ENCODE data around the gene CD27. TPM values are rescaled to one million over a fixed set of nuclear protein-coding genes. Genes with fewer than 3 reads are reported as not detected.

The CD27 gene
- total RNA-seq, 1 donor from 2014 or later: not detected

GRCh38 chr12:6458281-6459003 lies 13.7 kb downstream of the CD27 start:
- H3K36me3 ChIP-seq: no peaks in the 10 kb centered on the region

DNA sequence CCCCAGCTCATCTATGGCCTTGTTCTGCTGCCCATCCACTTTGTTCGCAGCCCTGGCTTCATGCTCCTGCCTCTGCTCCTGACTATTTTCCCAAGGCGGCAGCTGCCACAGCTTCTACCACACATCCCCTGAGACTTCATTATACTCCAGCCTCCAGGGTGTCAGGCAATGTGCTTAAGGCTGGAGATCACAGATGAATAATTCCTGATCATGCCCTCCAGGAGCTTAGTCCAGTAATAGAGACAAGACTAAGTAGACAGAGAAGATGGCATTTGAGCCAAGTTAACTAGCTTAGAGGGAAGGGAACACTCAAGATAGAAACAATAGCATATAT lies 14.2 kb downstream of the CD27 start:
- Histone ChIP-seq H3K79me2 (ENCODE audit: low read depth) (no peaks in the 10 kb centered on the region), H4K20me1 (ENCODE audit: low read depth) (no peaks in the 10 kb centered on the region), H3K27ac (no peak overlapping the region), H2AFZ (replicated peaks) (no peak overlapping the region), H3K27me3 (no peaks in the 10 kb centered on the region), H3K4me3 (no peak overlapping the region), H3K9ac (no peak overlapping the region), H3K36me3 (no peaks in the 10 kb centered on the region), H3K4me2 (no peak overlapping the region), H3K4me1 (no peaks in the 10 kb centered on the region), H3F3A (ENCODE audit: low read depth) (no peaks in the 10 kb centered on the region), H3K9me3 (ENCODE audit: low read depth) (no peaks in the 10 kb centered on the region)
- H3K36me3 Mint-ChIP-seq: peaks cover 5% of the 10 kb centered on the region
- no peaks in the 10 kb centered on the region for H3K9me3 Mint-ChIP-seq
- no peak overlapping the region for H3K4me3 Mint-ChIP-seq
- H3K27me3 Mint-ChIP-seq (ENCODE audit: insufficient read depth, low read depth): peaks cover 4% of the 10 kb centered on the region
- DNase-seq (ENCODE audit: low spot score): no peak
- TF ChIP-seq EZH2 (IDR thresholded peaks at IDR 0.05) (no peak), CTCF (IDR thresholded peaks at IDR 0.05) (no peak)
- no peak overlapping the region for H3K27ac Mint-ChIP-seq
- no peaks in the 10 kb centered on the region for H3K4me1 Mint-ChIP-seq

More at GRCh38 chr12:6458281-6459003, 13.7 kb downstream of the CD27 start:
- H2AFZ ChIP-seq (replicated peaks): no peak overlapping the region
- TF ChIP-seq EZH2phosphoT487 (IDR thresholded peaks at IDR 0.05) (no peak), CTCF (IDR thresholded peaks at IDR 0.05) (no peak), EZH2 (IDR thresholded peaks at IDR 0.05) (no peak)
- no peak for DNase-seq (ENCODE audit: low spot score)
- H3K27ac Mint-ChIP-seq: no peak overlapping the region
- H3K4me1 Mint-ChIP-seq: peaks cover 2% of the 10 kb centered on the region
- H3F3A ChIP-seq (ENCODE audit: low read depth): peaks cover under 1% of the 10 kb centered on the region
- no peaks in the 10 kb centered on the region for H3K9me3 ChIP-seq (ENCODE audit: low read depth)
- H4K20me1 ChIP-seq (ENCODE audit: low read depth): no peaks in the 10 kb centered on the region
- no peaks in the 10 kb centered on the region for H3K4me1 ChIP-seq
- no peaks in the 10 kb centered on the region for H3K79me2 ChIP-seq (ENCODE audit: low read depth)
- peaks cover 5% of the 10 kb centered on the region for H3K36me3 Mint-ChIP-seq
- H3K4me3 Mint-ChIP-seq: no peak overlapping the region
- no peak overlapping the region for H3K4me2 ChIP-seq
- H3K27me3 ChIP-seq: no peaks in the 10 kb centered on the region
- H3K9me3 Mint-ChIP-seq: no peaks in the 10 kb centered on the region
- no peak overlapping the region for H3K27ac ChIP-seq
- no peak overlapping the region for H3K9ac ChIP-seq
- peaks cover 4% of the 10 kb centered on the region for H3K27me3 Mint-ChIP-seq (ENCODE audit: insufficient read depth, low read depth)
- no peak overlapping the region for H3K4me3 ChIP-seq

DNA sequence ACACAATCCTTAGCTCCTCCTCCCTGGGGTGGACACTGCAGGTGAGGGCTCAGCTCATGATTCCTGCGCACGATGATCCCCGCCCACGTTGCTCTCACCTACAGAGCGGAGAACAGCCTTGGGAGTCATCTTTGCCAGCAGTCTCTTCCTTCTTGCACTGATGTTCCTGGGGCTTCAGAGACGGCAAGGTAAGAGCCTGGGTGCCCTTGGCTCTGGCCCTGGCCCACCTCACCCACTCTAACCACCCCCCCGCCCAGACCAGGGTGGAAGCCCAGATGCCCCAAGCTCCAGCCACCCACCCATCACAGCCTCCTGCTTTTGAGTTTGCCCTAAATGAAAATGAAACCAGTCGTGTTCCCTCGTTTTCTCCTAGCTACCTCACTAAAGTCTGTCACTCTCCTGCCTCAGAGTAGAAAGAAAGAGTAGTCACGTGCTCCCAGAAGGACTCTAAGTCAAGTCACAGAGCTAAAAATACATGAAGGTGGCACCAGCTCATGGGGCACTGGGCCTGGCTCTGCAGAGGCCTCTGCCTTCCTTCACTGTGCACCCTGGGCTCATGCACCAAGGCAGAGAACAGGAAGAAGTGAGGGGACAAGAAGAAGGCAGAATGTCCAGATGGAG lies 16.1 kb downstream of the CD27 start:
- Mint-ChIP-seq H3K4me1 (peaks cover 3% of the 10 kb centered on the region), H3K27ac (no peak overlapping the region), H3K36me3 (peaks cover 11% of the 10 kb centered on the region), H3K27me3 (ENCODE audit: insufficient read depth, low read depth) (peaks cover 4% of the 10 kb centered on the region), H3K4me3 (no peak overlapping the region), H3K9me3 (no peaks in the 10 kb centered on the region)
- H3K9ac ChIP-seq: no peak overlapping the region
- no peaks in the 10 kb centered on the region for H3K9me3 ChIP-seq (ENCODE audit: low read depth)
- no peaks in the 10 kb centered on the region for H3K27me3 ChIP-seq
- TF ChIP-seq EZH2phosphoT487 (IDR thresholded peaks at IDR 0.05) (no peak), CTCF (IDR thresholded peaks at IDR 0.05) (no peak), EZH2 (IDR thresholded peaks at IDR 0.05) (no peak)
- H3K4me1 ChIP-seq: no peaks in the 10 kb centered on the region
- peaks cover 3% of the 10 kb centered on the region for H3F3A ChIP-seq (ENCODE audit: low read depth)
- no peak overlapping the region for H2AFZ ChIP-seq (replicated peaks)
- H3K79me2 ChIP-seq (ENCODE audit: low read depth): no peaks in the 10 kb centered on the region
- H3K4me2 ChIP-seq: no peak overlapping the region
- no peak overlapping the region for H3K4me3 ChIP-seq
- no peaks in the 10 kb centered on the region for H3K36me3 ChIP-seq
- H4K20me1 ChIP-seq (ENCODE audit: low read depth): no peaks in the 10 kb centered on the region
- DNase-seq (ENCODE audit: low spot score): no peak
- H3K27ac ChIP-seq: no peak overlapping the region
